ENCODE data around the gene RAB11FIP4.

Gene RAB11FIP4

GRCh38 chr17:31392856-31393748 is 1.6 kb downstream of the RAB11FIP4 start:
- Mint-ChIP-seq H3K9me3 (no peaks in the 10 kb centered on the region), H3K4me1 (ENCODE audit: low read depth) (peaks cover 4% of the 10 kb centered on the region), H3K27me3 (peaks cover 54% of the 10 kb centered on the region), H3K4me3 (peak overlapping the region; percentile 65), H3K36me3 (ENCODE audit: low read depth) (no peaks in the 10 kb centered on the region), H3K27ac (no peak overlapping the region)

GRCh38 chr17:31393749-31394146 is 2.3 kb downstream of the RAB11FIP4 start:
- no peaks in the 10 kb centered on the region for H3K36me3 Mint-ChIP-seq (ENCODE audit: low read depth)
- H3K4me3 Mint-ChIP-seq, result no peak overlapping the region
- no peak overlapping the region for H3K27ac Mint-ChIP-seq
- peaks cover 57% of the 10 kb centered on the region for H3K27me3 Mint-ChIP-seq
- H3K9me3 Mint-ChIP-seq, result no peaks in the 10 kb centered on the region
- peaks cover 4% of the 10 kb centered on the region for H3K4me1 Mint-ChIP-seq (ENCODE audit: low read depth)

GRCh38 chr17:31394544-31394943 is 3.1 kb downstream of the RAB11FIP4 start:
- no peak overlapping the region for H3K4me3 Mint-ChIP-seq
- H3K36me3 Mint-ChIP-seq (ENCODE audit: low read depth), result no peaks in the 10 kb centered on the region
- H3K4me1 Mint-ChIP-seq (ENCODE audit: low read depth), result peaks cover 4% of the 10 kb centered on the region
- peaks cover 50% of the 10 kb centered on the region for H3K27me3 Mint-ChIP-seq
- no peak overlapping the region for H3K27ac Mint-ChIP-seq
- no peaks in the 10 kb centered on the region for H3K9me3 Mint-ChIP-seq

GRCh38 chr17:31397256-31397939 is 5.9 kb downstream of the RAB11FIP4 start:
- peaks cover 40% of the 10 kb centered on the region for H3K27me3 Mint-ChIP-seq
- peaks cover 2% of the 10 kb centered on the region for H3K4me1 Mint-ChIP-seq (ENCODE audit: low read depth)

GRCh38 chr17:31398381-31399311 is 7.2 kb downstream of the RAB11FIP4 start:
- Mint-ChIP-seq H3K4me1 (ENCODE audit: low read depth) (no peaks in the 10 kb centered on the region), H3K36me3 (ENCODE audit: low read depth) (no peaks in the 10 kb centered on the region), H3K4me3 (no peak overlapping the region), H3K27me3 (peaks cover 28% of the 10 kb centered on the region), H3K27ac (no peak overlapping the region), H3K9me3 (no peaks in the 10 kb centered on the region)

More at GRCh38 chr17:31397256-31397939, 5.9 kb downstream of the RAB11FIP4 start:
- Mint-ChIP-seq H3K4me3 (no peak overlapping the region), H3K27ac (no peak overlapping the region), H3K9me3 (no peaks in the 10 kb centered on the region), H3K36me3 (ENCODE audit: low read depth) (no peaks in the 10 kb centered on the region)

- Mint-ChIP-seq H3K9me3 (no peaks in the 10 kb centered on the region), H3K27ac (no peak overlapping the region), H3K36me3 (ENCODE audit: low read depth) (no peaks in the 10 kb centered on the region), H3K4me1 (ENCODE audit: low read depth) (no peaks in the 10 kb centered on the region), H3K27me3 (peaks cover 12% of the 10 kb centered on the region), H3K4me3 (no peak overlapping the region)
These were observed 9.0 kb downstream of the RAB11FIP4 start for GRCh38 chr17:31400481-31400950.

- no peak overlapping the region for H3K4me3 Mint-ChIP-seq
- no peak overlapping the region for H3K27ac Mint-ChIP-seq
- no peaks in the 10 kb centered on the region for H3K36me3 Mint-ChIP-seq (ENCODE audit: low read depth)
- no peaks in the 10 kb centered on the region for H3K9me3 Mint-ChIP-seq
- peaks cover 11% of the 10 kb centered on the region for H3K27me3 Mint-ChIP-seq
- H3K4me1 Mint-ChIP-seq (ENCODE audit: low read depth), result no peaks in the 10 kb centered on the region
These were observed 10.2 kb downstream of the RAB11FIP4 start for GRCh38 chr17:31401456-31402254.

GRCh38 chr17:31404028-31404949 is 12.8 kb downstream of the RAB11FIP4 start:
- peaks cover 7% of the 10 kb centered on the region for H3K27me3 Mint-ChIP-seq
- no peak overlapping the region for H3K4me3 Mint-ChIP-seq
- H3K27ac Mint-ChIP-seq, result no peak overlapping the region
- H3K36me3 Mint-ChIP-seq (ENCODE audit: low read depth), result no peaks in the 10 kb centered on the region
- no peaks in the 10 kb centered on the region for H3K4me1 Mint-ChIP-seq (ENCODE audit: low read depth)
- no peaks in the 10 kb centered on the region for H3K9me3 Mint-ChIP-seq

GRCh38 chr17:31405890-31406371 is 14.5 kb downstream of the RAB11FIP4 start:
- Mint-ChIP-seq H3K9me3 (no peaks in the 10 kb centered on the region), H3K27me3 (no peaks in the 10 kb centered on the region), H3K36me3 (ENCODE audit: low read depth) (no peaks in the 10 kb centered on the region), H3K4me1 (ENCODE audit: low read depth) (no peaks in the 10 kb centered on the region), H3K27ac (no peak overlapping the region), H3K4me3 (no peak overlapping the region)

- H3K4me3 Mint-ChIP-seq, result no peak overlapping the region
- no peaks in the 10 kb centered on the region for H3K9me3 Mint-ChIP-seq
- H3K27me3 Mint-ChIP-seq, result no peaks in the 10 kb centered on the region
- no peak overlapping the region for H3K27ac Mint-ChIP-seq
- H3K4me1 Mint-ChIP-seq (ENCODE audit: low read depth), result no peaks in the 10 kb centered on the region
- H3K36me3 Mint-ChIP-seq (ENCODE audit: low read depth), result no peaks in the 10 kb centered on the region
These were observed 17.1 kb downstream of the RAB11FIP4 start for GRCh38 chr17:31408586-31408985.

- no peaks in the 10 kb centered on the region for H3K4me1 Mint-ChIP-seq (ENCODE audit: low read depth)
- no peaks in the 10 kb centered on the region for H3K9me3 Mint-ChIP-seq
- no peaks in the 10 kb centered on the region for H3K36me3 Mint-ChIP-seq (ENCODE audit: low read depth)
- H3K4me3 Mint-ChIP-seq, result no peak overlapping the region
- no peak overlapping the region for H3K27ac Mint-ChIP-seq
- no peaks in the 10 kb centered on the region for H3K27me3 Mint-ChIP-seq
These were observed 20.3 kb downstream of the RAB11FIP4 start for GRCh38 chr17:31411707-31412285.

- Mint-ChIP-seq H3K36me3 (ENCODE audit: low read depth) (no peaks in the 10 kb centered on the region), H3K4me3 (no peak overlapping the region), H3K27ac (no peak overlapping the region), H3K27me3 (no peaks in the 10 kb centered on the region), H3K4me1 (ENCODE audit: low read depth) (no peaks in the 10 kb centered on the region), H3K9me3 (no peaks in the 10 kb centered on the region)
These were observed 21.0 kb downstream of the RAB11FIP4 start for GRCh38 chr17:31412511-31412910.

Measured in stimulated activated naive CD8-positive, alpha-beta T cell treated with anti-CD3 and anti-CD28 coated beads, Interleukin-15, Interleukin-2, amounts not matched to agents 100 ng/mL and 50 ng/mL, for 24 hours (primary cell).